GM12892 (cell line): Measurements from ENCODE around the gene SSBP3.

Experiments used
- DNase-seq: peaks from one replicate; pipeline ENCODE4 v3.0.0; 2011; ENCODE audit not compliant: insufficient read length
- FAIRE-seq: peaks from 2 replicates; lab custom pipeline; 2011; peaks lifted over from hg19 to GRCh38; lab: Jason Lieb, UNC
- POLR2A ChIP-seq: IDR thresholded peaks from 2 replicates; pipeline ENCODE4 v1.6.1; 2011; ENCODE audit warnings: low read depth, low read length, control low read depth
- POLR2AphosphoS5 ChIP-seq: IDR thresholded peaks from 2 replicates; pipeline ENCODE4 v1.6.1; 2011; ENCODE audit warnings: low read depth, low read length, control low read depth
- TAF1 ChIP-seq: IDR thresholded peaks from 2 replicates; pipeline ENCODE4 v1.6.1; 2011; ENCODE audit warnings: low read depth, mild to moderate bottlenecking, control low read depth, low read length, borderline replicate concordance

The SSBP3 gene

DNA sequence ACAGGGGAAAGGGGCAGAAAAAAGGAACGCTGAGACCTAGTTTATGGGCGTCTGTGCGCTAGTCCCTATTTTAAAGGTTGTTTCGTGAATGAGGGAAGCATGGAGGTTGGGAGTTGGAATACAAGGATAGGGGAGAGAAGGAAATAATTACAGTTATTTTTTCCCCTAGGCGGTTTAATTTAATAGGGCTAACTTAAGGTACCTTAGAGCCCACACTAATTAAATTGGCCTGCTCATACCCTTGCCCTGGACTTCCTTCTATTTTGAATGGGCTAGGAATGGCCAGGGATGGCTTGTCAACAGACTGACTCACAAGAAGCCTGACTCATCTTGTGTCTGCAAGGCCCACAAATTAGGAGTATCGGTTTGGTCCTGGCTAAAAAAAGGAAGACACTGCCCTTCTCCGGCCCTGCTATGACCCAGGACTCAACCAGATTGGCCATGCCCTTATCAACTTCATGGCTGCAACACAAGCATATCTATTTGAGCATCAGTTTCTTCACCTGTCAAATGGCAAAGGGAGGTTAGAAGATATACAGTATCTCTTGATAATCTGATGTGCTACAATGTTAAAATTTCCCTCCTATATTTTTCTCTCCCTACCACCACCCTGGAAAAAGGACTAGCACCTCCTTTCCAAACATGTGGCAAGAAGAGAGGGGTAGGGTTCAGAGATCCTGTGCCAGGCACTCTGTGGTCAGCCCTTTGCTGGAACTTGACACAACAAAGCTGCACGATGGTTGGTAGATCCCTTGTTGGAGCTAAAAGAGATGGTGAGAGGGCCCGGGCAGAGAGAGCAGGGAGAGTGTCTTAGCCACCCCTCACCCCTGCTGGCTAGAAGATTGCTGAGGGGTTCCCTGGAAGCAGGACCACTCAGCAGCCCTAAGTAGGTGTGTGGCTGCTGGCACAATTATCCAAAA lies 2.2 kb upstream of the SSBP3 start:
- DNase-seq (no peak), FAIRE-seq (peak; percentile 44)
- no peak for TF ChIP-seq TAF1
- TF ChIP-seq POLR2AphosphoS5, result no peak

DNA sequence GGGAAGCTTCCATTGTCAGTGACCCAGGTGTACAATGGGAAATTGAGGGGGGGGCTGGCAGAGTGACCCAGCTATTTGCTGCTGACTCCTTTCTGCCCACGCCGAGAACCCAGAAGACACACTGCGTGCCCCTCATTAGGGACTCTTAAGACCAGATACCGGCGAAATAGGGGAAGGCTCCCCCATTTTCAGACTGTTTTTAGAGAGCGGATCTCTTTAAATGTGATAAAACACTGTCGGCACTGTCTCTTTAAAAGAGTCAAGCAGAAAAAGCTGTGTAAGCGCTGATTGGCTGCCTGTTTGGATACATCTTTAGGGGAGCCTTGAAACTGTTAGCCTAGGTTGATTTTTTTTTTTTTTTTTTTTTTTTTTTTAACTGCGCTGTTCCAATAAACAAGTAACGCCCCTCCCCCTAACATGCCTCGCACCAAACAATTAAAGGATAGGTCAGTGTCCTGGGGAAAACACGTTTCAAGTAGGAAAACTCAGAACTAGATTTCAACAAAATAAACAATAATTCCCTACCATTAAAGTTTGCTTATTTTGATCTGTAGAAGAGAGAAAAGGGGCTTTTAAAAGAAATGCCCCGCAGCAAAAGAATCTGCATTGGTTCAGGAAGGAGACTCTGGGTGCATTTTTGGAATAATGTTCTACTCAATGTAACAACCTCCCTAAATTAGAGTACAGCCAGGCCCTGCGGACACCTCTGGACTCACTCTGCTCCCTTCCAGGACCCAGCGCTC lies 1.4 kb upstream of the SSBP3 start:
- TF ChIP-seq POLR2A, result no peak
- TF ChIP-seq TAF1, result no peak
- no peak for TF ChIP-seq POLR2AphosphoS5
- DNase-seq (no peak), FAIRE-seq (peak; percentile 75)

DNA sequence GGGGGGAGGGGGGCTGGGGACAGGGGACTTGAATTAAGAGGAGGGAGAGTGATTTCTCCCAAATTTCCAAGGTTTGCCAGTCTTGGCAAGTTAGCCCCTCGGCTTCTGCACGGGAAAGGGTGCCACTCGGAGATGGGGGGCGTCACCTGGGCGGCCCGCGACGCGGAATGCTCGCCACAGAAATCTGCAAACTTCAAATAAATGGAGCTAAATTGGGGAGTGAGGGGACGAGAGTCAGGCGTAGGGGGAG lies 885 bp upstream of the SSBP3 start:
- DNase-seq, result no peak
- no peak for FAIRE-seq
- TF ChIP-seq POLR2A, result no peak
- TF ChIP-seq TAF1, result no peak
- TF ChIP-seq POLR2AphosphoS5, result no peak

GRCh38 chr1:54405898-54406293 lies 298 bp downstream of the SSBP3 start:
- FAIRE-seq, result no peak
- no peak for DNase-seq
- TF ChIP-seq POLR2AphosphoS5 (no peak), POLR2A (no peak), TAF1 (no peak)

- DNase-seq (no peak), FAIRE-seq (no peak)
- no peak for TF ChIP-seq POLR2AphosphoS5
- TF ChIP-seq POLR2A, result no peak
- no peak for TF ChIP-seq TAF1
Observed at GRCh38 chr1:54404939-54405897, 976 bp downstream of the SSBP3 start.

DNA sequence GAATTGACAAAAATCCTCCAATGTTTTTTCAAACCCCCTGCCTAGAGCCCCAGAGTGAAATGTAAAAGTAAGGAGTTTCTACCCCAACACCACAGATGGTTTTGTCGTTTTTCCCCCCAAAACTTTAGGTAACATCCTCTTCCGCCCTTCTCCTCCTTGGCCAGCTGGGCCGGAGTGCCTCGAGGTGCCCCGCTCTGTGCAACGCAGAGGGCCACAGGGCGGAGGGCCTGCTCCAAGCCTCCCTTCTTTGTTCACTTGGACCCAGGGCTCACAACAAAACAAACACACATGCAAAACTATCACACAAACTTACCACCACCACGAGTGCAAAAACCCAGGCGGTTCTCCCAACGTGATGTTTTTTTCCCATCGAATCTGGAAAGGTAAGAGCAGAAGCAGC lies 1.9 kb downstream of the SSBP3 start:
- TF ChIP-seq TAF1 (no peak), POLR2AphosphoS5 (no peak), POLR2A (no peak)
- FAIRE-seq, result no peak

GRCh38 chr1:54403808-54404261 lies 2.4 kb downstream of the SSBP3 start:
- no peak for FAIRE-seq

More for the DNA sequence above, 1.9 kb downstream of the SSBP3 start:
- no peak for DNase-seq

DNA sequence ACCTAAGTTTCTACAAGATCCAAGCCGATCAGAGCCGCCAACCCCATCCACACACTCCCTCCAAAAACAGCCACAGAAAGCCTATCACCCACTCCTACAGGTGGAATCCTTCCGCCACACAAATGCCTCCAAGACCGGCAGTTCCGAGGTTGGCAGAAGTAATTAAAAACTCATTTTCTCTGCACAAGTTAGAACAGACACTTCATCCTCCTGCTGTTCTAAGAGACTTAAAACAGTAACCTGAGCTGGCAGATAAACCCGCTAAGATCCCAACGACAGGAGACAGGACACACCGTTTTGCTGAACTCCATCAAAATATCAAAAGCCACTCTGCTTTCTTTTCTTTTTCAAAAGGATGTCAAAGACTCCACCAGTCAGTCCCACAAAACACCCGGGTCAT lies 2.8 kb downstream of the SSBP3 start:
- DNase-seq (no peak), FAIRE-seq (no peak)
- TF ChIP-seq POLR2A, result no peak
- TF ChIP-seq TAF1, result no peak
- no peak for TF ChIP-seq POLR2AphosphoS5

More at GRCh38 chr1:54403808-54404261, 2.4 kb downstream of the SSBP3 start:
- no peak for TF ChIP-seq POLR2A
- TF ChIP-seq POLR2AphosphoS5, result no peak
- TF ChIP-seq TAF1, result no peak
- DNase-seq, result no peak

DNA sequence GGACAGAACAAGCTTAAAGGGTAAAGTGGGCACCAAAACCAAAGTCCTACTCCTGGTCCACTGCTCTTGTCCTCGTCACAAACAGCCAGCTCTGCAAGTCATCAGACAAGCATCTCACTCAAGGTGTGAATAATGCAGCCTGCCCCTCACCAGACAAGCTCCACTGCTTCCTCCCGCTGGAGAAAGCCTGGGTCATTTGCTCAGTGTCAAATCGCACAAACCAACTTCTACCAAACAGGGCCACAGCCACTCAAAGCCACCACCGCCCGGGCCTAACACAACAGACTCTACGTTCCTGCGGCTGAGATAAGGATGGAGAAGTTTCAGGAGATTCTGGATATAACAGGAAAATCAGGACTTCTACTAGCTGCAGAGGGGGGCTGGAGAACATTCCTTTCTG lies 3.3 kb downstream of the SSBP3 start:
- DNase-seq, result no peak
- no peak for FAIRE-seq
- no peak for TF ChIP-seq POLR2A
- no peak for TF ChIP-seq TAF1
- TF ChIP-seq POLR2AphosphoS5, result no peak

GRCh38 chr1:54401799-54402198 lies 4.4 kb downstream of the SSBP3 start:
- no peak for DNase-seq
- no peak for TF ChIP-seq TAF1
- no peak for TF ChIP-seq POLR2A
- TF ChIP-seq POLR2AphosphoS5, result no peak
- FAIRE-seq, result no peak

DNA sequence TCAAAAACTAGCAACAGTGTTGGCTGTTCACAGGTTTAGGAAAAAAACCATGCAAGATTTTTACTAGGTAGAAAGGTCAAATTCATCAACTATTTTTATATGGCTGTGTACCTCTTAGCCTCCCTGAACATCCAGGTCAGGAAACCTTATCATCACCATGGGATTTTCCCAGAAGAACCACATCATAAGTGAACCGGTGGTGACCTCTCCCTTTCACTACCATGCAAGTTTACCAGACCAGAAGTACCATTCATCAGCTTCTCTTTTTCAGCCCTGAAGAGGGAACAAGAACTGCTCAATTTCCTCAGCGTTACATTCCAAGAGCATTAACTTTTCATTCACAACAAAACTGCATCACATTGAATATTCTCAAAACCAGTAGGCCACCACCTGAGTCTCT lies 5.9 kb downstream of the SSBP3 start:
- DNase-seq (no peak), FAIRE-seq (peak; percentile 77)
- TF ChIP-seq POLR2AphosphoS5 (no peak), TAF1 (no peak), POLR2A (no peak)

DNA sequence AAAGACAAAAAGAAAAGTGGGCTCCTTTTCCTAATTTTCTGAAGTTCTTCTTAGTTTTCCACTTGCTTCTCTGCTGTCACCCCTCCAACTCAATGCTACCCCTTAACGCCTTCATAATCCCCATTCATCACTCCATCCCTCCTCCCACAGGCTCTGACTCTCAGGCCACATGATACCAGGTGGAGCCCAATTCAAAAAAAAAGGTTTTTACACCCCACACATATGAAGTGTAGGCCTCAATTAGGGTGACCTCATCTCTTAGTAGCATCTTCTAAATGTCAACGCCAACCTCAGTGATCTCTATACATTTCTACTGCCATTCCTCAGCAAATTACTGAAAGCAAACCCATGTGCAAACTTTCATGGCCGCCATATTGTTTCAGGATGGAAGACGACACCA lies 6.4 kb downstream of the SSBP3 start:
- TF ChIP-seq POLR2AphosphoS5 (no peak), TAF1 (no peak), POLR2A (no peak)
- DNase-seq (no peak), FAIRE-seq (peak; percentile 56)
